HG03520 (cell line): ENCODE results near the gene B3GNT7.
"Not testable (repeated sequence)": the region's sequence is repeated elsewhere in the genome, so short reads cannot be mapped to it uniquely, and the experiment has no call there.

Experiments used
- ATAC-seq: cut with Tn5 transposase; IDR thresholded peaks from one replicate; pipeline ENCODE4 v1.9.1; 2021; ENCODE audit warnings: mild to moderate bottlenecking, moderate library complexity; ENCODE audit not compliant: unreplicated experiment

The B3GNT7 gene

GRCh38 chr2:231399853-231400680 is 4.6 kb downstream of the B3GNT7 start:
- ATAC-seq = no peak

GRCh38 chr2:231400681-231401080 is 5.2 kb downstream of the B3GNT7 start:
- ATAC-seq = not testable (repeated sequence)

- not testable (repeated sequence) for ATAC-seq
Observed at GRCh38 chr2:231401101-231401500, 5.6 kb downstream of the B3GNT7 start.

GRCh38 chr2:231403421-231404182 is 8.1 kb downstream of the B3GNT7 start:
- ATAC-seq = not testable (repeated sequence)

GRCh38 chr2:231404183-231404578 is 8.7 kb downstream of the B3GNT7 start:
- ATAC-seq = not testable (repeated sequence)

GRCh38 chr2:231405601-231406367 is 10.3 kb downstream of the B3GNT7 start:
- ATAC-seq = not testable (repeated sequence)

- ATAC-seq = not testable (repeated sequence)
Observed at GRCh38 chr2:231407686-231408085, 12.2 kb downstream of the B3GNT7 start.

GRCh38 chr2:231408304-231408703 is 12.8 kb downstream of the B3GNT7 start:
- not testable (repeated sequence) for ATAC-seq

GRCh38 chr2:231409776-231410175 is 14.3 kb downstream of the B3GNT7 start:
- ATAC-seq = no peak

GRCh38 chr2:231410293-231411004 is 14.9 kb downstream of the B3GNT7 start:
- no peak for ATAC-seq

- no peak for ATAC-seq
Observed at GRCh38 chr2:231411237-231411636, 15.7 kb downstream of the B3GNT7 start.

- peak; percentile 94 for ATAC-seq
Observed at GRCh38 chr2:231411831-231412617, 16.5 kb downstream of the B3GNT7 start.

- no peak for ATAC-seq
Observed at GRCh38 chr2:231412618-231412963, 17.1 kb downstream of the B3GNT7 start.

GRCh38 chr2:231413456-231413855 is 17.9 kb downstream of the B3GNT7 start:
- ATAC-seq = no peak

GRCh38 chr2:231413921-231414476 is 18.5 kb downstream of the B3GNT7 start:
- no peak for ATAC-seq

GRCh38 chr2:231415029-231415428 is 19.5 kb downstream of the B3GNT7 start:
- ATAC-seq = no peak

- ATAC-seq = no peak
Observed at GRCh38 chr2:231418820-231419640, 23.5 kb downstream of the B3GNT7 start.

GRCh38 chr2:231421051-231421580 is 25.6 kb downstream of the B3GNT7 start:
- no peak for ATAC-seq
